GM23338 (cell line): ENCODE measurements around the gene TTC1. TPM values are rescaled to one million over a fixed set of nuclear protein-coding genes. Genes with fewer than 3 reads are reported as not detected.

Source experiments
- ATAC-seq: fragments of 200-7000 bp; cut with Tn5 transposase; 3 replicates; pipeline ENCODE4 v1.9.1; 2020
- DNase-seq: peaks from one replicate; pipeline ENCODE4 v3.0.0-alpha.2; 2015; ENCODE audit warnings: low spot score
- H2AFZ ChIP-seq: fragments of 200-600 bp; sonication (generic); 2 replicates; pipeline ENCODE4 v1.8.0; 2016; ENCODE audit warnings: antibody characterized with exemption, mild to moderate bottlenecking, moderate library complexity
- H3F3A ChIP-seq: fragments of 200-600 bp; sonication (generic); replicated peaks from 2 replicates; pipeline ENCODE4 v1.8.0; 2017; ENCODE audit warnings: antibody characterized with exemption, mixed run types, low read depth
- H3K27ac ChIP-seq: fragments of 200-600 bp; sonication (generic); 2 replicates; pipeline ENCODE4 v1.6.1; 2016; ENCODE audit warnings: low read depth
- H3K27me3 ChIP-seq: fragments of 200-600 bp; sonication (generic); 2 replicates; pipeline ENCODE4 v1.8.0; 2016; ENCODE audit warnings: mild to moderate bottlenecking, mixed run types, moderate library complexity; ENCODE audit not compliant: insufficient read depth
- H3K36me3 ChIP-seq: fragments of 200-600 bp; sonication (generic); 2 replicates; pipeline ENCODE4 v1.8.0; 2016; ENCODE audit warnings: mild to moderate bottlenecking; ENCODE audit not compliant: insufficient read depth
- H3K4me1 ChIP-seq: fragments of 200-600 bp; sonication (generic); 2 replicates; pipeline ENCODE4 v1.8.0; 2016; ENCODE audit warnings: mild to moderate bottlenecking, moderate library complexity; ENCODE audit not compliant: insufficient read depth
- H3K4me2 ChIP-seq: fragments of 200-600 bp; sonication (generic); 2 replicates; pipeline ENCODE4 v1.7.1; 2017; ENCODE audit warnings: mixed run types
- H3K4me3 ChIP-seq: fragments of 200-600 bp; sonication (generic); 2 replicates; pipeline ENCODE4 v1.6.1; 2016; ENCODE audit warnings: mixed run types
- H3K79me2 ChIP-seq: fragments of 200-600 bp; sonication (generic); replicated peaks from 2 replicates; pipeline ENCODE4 v1.8.0; 2017; ENCODE audit warnings: mild to moderate bottlenecking; ENCODE audit not compliant: insufficient read depth
- H3K9me2 ChIP-seq: fragments of 200-600 bp; sonication (generic); 2 replicates; pipeline ENCODE4 v1.8.0; 2017; ENCODE audit not compliant: insufficient read depth
- H4K20me1 ChIP-seq: fragments of 200-600 bp; sonication (generic); replicated peaks from 2 replicates; pipeline ENCODE4 v1.8.0; 2017; ENCODE audit warnings: mild to moderate bottlenecking; ENCODE audit not compliant: insufficient read depth
- H3K27ac Mint-ChIP-seq: 2 replicates; pipeline ENCODE4 v1.8.0; 2020; ENCODE audit warnings: inconsistent platforms, mild to moderate bottlenecking, moderate library complexity, mixed read lengths
- H3K27me3 Mint-ChIP-seq: 3 replicates; pipeline ENCODE4 v1.8.0; 2022; ENCODE audit warnings: low read depth, mild to moderate bottlenecking, moderate library complexity, mixed read lengths, inconsistent platforms; ENCODE audit not compliant: insufficient read depth, poor library complexity
- H3K36me3 Mint-ChIP-seq: 3 replicates; pipeline ENCODE4 v1.8.0; 2021; ENCODE audit warnings: low read depth, mild to moderate bottlenecking, inconsistent platforms, moderate library complexity, mixed read lengths
- H3K4me1 Mint-ChIP-seq: 3 replicates; pipeline ENCODE4 v1.8.0; 2020; ENCODE audit warnings: mild to moderate bottlenecking, inconsistent platforms, mixed read lengths
- H3K4me3 Mint-ChIP-seq: 3 replicates; pipeline ENCODE4 v1.8.0; 2021; ENCODE audit warnings: moderate library complexity, mild to moderate bottlenecking, inconsistent platforms, mixed read lengths
- H3K9me3 Mint-ChIP-seq: 3 replicates; pipeline ENCODE4 v1.8.0; 2020; ENCODE audit warnings: moderate library complexity, mild to moderate bottlenecking, inconsistent platforms, mixed read lengths
- CREB1 ChIP-seq: fragments of 250-450 bp; sonication (Bioruptor Pico); IDR thresholded peaks from 2 replicates; pipeline ENCODE4 v1.5.0; 2020; ENCODE audit warnings: low read depth, mild to moderate bottlenecking, moderate library complexity
- EZH2phosphoT487 ChIP-seq: fragments of 200-600 bp; sonication (generic); IDR thresholded peaks from one replicate; pipeline ENCODE4 v1.8.1; 2018; ENCODE audit warnings: antibody characterized with exemption; ENCODE audit not compliant: unreplicated experiment
- JUNB ChIP-seq: IDR thresholded peaks from one replicate; pipeline ENCODE4 v1.6.1; 2016; ENCODE audit warnings: antibody characterized with exemption; ENCODE audit not compliant: unreplicated experiment
- NANOG ChIP-seq: IDR thresholded peaks from 2 replicates; pipeline ENCODE4 v1.6.1; 2016; ENCODE audit warnings: antibody characterized with exemption, borderline replicate concordance
- ZNF331 ChIP-seq: fragments of 250-450 bp; sonication (Bioruptor Pico); IDR thresholded peaks from 2 replicates; pipeline ENCODE4 v1.5.0; 2020; ENCODE audit warnings: low read depth, mild to moderate bottlenecking, moderate library complexity
- polyA plus RNA-seq: library from polyadenylated mRNA; unstranded; fragments of >200 nt; fragmentation: Nextera tagmentation; extraction: Ambion mirVana; gene quantifications from 2 replicates; pipeline ENCODE4 v1.2.1, GENCODE V29; 2016
- total RNA-seq: library from RNA; depleted of rRNA; stranded (reverse); fragments of >200 nt; shearing (Covaris generic); gene quantifications from 2 replicates; pipeline ENCODE4 v1.2.3, GENCODE V29; 2014
- TF ChIP-seq, protein P1 (sequence below), 2 experiments: fragments of 200-600 bp in 1 of 2; sonication (generic) in 1 of 2; conservative IDR thresholded peaks; 2 replicates each; pipeline versions ENCODE4 v1.5.1 to v1.6.1; 2016 to 2017; ENCODE audit warnings: antibody characterized with exemption in 2 of 2, low read depth in 2 of 2, mild to moderate bottlenecking in 2 of 2, moderate library complexity in 1 of 2
- TF ChIP-seq, protein P2 (sequence below): fragments of 250-450 bp; sonication (Bioruptor Pico); IDR thresholded peaks from 2 replicates; pipeline ENCODE4 v1.5.0; 2020; ENCODE audit warnings: mild to moderate bottlenecking, moderate library complexity

TTC1 gene
- total and polyA plus RNA-seq, 2 experiments from 2014 or later, result 48.9 to 131 TPM

DNA sequence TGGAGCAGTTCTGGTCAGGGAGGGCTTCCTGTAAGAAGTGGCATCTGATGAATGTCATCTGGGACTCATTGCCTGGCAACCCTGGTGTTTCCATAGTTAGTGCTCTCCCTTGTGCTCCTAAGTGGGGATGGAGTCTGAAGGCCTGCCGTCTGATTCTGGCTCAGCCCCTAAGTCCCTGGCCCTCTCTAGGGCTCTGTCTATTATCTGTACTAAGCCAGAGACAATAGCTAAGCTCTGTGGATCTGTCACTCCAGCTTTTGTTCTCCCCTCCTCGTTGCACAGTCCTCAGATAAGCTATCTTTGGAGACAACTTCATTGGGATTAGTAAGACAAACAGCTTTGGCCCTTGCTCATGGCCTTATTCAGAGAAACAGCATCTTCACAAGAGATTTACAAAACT, 30.6 kb upstream of the TTC1 start:
- TF ChIP-seq EZH2phosphoT487 (no peak), CREB1 (no peak), NANOG (no peak), ZNF331 (CRISPR knock-in tag) (no peak)
- TF ChIP-seq, protein P1, sequence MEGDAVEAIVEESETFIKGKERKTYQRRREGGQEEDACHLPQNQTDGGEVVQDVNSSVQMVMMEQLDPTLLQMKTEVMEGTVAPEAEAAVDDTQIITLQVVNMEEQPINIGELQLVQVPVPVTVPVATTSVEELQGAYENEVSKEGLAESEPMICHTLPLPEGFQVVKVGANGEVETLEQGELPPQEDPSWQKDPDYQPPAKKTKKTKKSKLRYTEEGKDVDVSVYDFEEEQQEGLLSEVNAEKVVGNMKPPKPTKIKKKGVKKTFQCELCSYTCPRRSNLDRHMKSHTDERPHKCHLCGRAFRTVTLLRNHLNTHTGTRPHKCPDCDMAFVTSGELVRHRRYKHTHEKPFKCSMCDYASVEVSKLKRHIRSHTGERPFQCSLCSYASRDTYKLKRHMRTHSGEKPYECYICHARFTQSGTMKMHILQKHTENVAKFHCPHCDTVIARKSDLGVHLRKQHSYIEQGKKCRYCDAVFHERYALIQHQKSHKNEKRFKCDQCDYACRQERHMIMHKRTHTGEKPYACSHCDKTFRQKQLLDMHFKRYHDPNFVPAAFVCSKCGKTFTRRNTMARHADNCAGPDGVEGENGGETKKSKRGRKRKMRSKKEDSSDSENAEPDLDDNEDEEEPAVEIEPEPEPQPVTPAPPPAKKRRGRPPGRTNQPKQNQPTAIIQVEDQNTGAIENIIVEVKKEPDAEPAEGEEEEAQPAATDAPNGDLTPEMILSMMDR (conservative IDR thresholded peaks at IDR 0.05; ENCODE audit: low read depth in 2 of 2), result no peak
- H3K9me3 Mint-ChIP-seq, result no peaks in the 10 kb centered on the region
- H3K27ac Mint-ChIP-seq, result no peak overlapping the region
- Histone ChIP-seq H3K36me3 (no peaks in the 10 kb centered on the region), H3K4me3 (no peak overlapping the region), H3F3A (no peaks in the 10 kb centered on the region; the same call in 1 of the 2 replicates), H3K9me2 (no peaks in the 10 kb centered on the region), H2AFZ (no peak overlapping the region), H3K4me1 (0 out of 2 replicates have a peak, but pooled peaks cover under 1% of the 10 kb centered on the region), H3K79me2 (no peaks in the 10 kb centered on the region), H3K4me2 (no peak overlapping the region), H3K27ac (no peak overlapping the region), H3K27me3 (peaks cover 13% of the 10 kb centered on the region), H4K20me1 (no peaks in the 10 kb centered on the region)
- no peaks in the 10 kb centered on the region for H3K36me3 Mint-ChIP-seq
- no peak overlapping the region for H3K4me3 Mint-ChIP-seq
- no peak for DNase-seq
- H3K4me1 Mint-ChIP-seq, result no peaks in the 10 kb centered on the region
- ATAC-seq, result no peak
- H3K27me3 Mint-ChIP-seq, result peaks cover 16% of the 10 kb centered on the region

DNA sequence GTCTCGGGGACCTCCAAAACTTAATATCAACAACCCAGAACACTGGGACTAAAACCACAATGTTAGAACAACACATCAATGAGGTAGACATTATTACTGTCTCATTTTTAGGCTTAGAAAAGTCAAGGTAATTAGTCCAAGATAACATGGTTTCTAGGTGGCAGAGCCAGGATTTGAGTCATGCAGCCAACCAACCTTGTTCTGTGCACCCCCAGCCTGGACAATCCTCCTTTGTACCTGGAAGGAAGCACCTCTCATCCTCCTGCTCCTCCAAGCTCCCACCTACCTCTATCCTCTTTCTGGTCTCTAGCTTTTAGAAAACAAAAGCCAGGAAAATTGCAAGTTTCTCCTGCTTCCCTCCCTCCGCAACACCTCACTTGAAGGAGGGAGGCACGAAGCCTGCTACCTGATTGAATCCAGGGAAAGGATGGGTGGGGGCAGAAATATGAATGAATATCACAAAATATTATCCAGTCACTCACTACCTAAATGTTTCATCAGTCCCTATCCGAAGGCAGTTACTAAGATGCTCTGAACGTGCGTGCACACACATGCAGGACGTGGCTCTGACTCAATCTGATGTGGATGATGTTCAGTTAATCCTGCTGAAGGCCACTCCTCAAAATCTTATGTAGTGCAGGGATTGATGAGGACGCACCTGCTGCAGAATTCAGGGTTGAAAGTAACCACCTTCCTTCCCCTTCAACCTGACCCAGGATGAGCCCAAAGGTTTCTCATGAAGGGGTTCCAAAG, 26.3 kb upstream of the TTC1 start:
- Histone ChIP-seq H3F3A (no peaks in the 10 kb centered on the region; the same call in 1 of the 2 replicates), H3K79me2 (no peaks in the 10 kb centered on the region), H3K27me3 (peaks cover 25% of the 10 kb centered on the region), H3K4me2 (no peak overlapping the region), H2AFZ (no peak overlapping the region), H3K9me2 (no peaks in the 10 kb centered on the region), H3K4me1 (no peaks in the 10 kb centered on the region), H3K4me3 (no peak overlapping the region), H4K20me1 (no peaks in the 10 kb centered on the region), H3K27ac (no peak overlapping the region), H3K36me3 (no peaks in the 10 kb centered on the region)
- H3K27ac Mint-ChIP-seq, result no peak overlapping the region
- no peak for ATAC-seq
- H3K36me3 Mint-ChIP-seq, result no peaks in the 10 kb centered on the region
- no peak for DNase-seq
- TF ChIP-seq CREB1 (no peak), EZH2phosphoT487 (no peak), JUNB (no peak)
- TF ChIP-seq, protein P2, sequence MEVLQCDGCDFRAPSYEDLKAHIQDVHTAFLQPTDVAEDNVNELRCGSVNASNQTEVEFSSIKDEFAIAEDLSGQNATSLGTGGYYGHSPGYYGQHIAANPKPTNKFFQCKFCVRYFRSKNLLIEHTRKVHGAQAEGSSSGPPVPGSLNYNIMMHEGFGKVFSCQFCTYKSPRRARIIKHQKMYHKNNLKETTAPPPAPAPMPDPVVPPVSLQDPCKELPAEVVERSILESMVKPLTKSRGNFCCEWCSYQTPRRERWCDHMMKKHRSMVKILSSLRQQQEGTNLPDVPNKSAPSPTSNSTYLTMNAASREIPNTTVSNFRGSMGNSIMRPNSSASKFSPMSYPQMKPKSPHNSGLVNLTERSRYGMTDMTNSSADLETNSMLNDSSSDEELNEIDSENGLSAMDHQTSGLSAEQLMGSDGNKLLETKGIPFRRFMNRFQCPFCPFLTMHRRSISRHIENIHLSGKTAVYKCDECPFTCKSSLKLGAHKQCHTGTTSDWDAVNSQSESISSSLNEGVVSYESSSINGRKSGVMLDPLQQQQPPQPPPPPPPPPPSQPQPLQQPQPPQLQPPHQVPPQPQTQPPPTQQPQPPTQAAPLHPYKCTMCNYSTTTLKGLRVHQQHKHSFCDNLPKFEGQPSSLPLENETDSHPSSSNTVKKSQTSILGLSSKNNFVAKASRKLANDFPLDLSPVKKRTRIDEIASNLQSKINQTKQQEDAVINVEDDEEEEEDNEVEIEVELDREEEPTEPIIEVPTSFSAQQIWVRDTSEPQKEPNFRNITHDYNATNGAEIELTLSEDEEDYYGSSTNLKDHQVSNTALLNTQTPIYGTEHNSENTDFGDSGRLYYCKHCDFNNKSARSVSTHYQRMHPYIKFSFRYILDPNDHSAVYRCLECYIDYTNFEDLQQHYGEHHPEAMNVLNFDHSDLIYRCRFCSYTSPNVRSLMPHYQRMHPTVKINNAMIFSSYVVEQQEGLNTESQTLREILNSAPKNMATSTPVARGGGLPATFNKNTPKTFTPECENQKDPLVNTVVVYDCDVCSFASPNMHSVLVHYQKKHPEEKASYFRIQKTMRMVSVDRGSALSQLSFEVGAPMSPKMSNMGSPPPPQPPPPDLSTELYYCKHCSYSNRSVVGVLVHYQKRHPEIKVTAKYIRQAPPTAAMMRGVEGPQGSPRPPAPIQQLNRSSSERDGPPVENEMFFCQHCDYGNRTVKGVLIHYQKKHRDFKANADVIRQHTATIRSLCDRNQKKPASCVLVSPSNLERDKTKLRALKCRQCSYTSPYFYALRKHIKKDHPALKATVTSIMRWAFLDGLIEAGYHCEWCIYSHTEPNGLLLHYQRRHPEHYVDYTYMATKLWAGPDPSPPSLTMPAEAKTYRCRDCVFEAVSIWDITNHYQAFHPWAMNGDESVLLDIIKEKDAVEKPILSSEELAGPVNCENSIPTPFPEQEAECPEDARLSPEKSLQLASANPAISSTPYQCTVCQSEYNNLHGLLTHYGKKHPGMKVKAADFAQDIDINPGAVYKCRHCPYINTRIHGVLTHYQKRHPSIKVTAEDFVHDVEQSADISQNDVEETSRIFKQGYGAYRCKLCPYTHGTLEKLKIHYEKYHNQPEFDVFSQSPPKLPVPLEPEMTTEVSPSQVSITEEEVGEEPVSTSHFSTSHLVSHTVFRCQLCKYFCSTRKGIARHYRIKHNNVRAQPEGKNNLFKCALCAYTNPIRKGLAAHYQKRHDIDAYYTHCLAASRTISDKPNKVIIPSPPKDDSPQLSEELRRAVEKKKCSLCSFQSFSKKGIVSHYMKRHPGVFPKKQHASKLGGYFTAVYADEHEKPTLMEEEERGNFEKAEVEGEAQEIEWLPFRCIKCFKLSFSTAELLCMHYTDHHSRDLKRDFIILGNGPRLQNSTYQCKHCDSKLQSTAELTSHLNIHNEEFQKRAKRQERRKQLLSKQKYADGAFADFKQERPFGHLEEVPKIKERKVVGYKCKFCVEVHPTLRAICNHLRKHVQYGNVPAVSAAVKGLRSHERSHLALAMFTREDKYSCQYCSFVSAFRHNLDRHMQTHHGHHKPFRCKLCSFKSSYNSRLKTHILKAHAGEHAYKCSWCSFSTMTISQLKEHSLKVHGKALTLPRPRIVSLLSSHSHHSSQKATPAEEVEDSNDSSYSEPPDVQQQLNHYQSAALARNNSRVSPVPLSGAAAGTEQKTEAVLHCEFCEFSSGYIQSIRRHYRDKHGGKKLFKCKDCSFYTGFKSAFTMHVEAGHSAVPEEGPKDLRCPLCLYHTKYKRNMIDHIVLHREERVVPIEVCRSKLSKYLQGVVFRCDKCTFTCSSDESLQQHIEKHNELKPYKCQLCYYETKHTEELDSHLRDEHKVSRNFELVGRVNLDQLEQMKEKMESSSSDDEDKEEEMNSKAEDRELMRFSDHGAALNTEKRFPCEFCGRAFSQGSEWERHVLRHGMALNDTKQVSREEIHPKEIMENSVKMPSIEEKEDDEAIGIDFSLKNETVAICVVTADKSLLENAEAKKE (CRISPR knock-in tag), result no peak
- no peak overlapping the region for H3K4me3 Mint-ChIP-seq
- peaks cover 23% of the 10 kb centered on the region for H3K27me3 Mint-ChIP-seq
- peaks cover 1% of the 10 kb centered on the region; the same call in 1 of the 3 replicates for H3K9me3 Mint-ChIP-seq
- H3K4me1 Mint-ChIP-seq, result peaks cover 2% of the 10 kb centered on the region; the same call in 2 of the 3 replicates
